Duodenal mucosa (tissue), 2 donors: Measurements from ENCODE around the gene GNPDA1.
A peak's percentile ranks its signal among the peaks of the same experiment; 100 is the strongest.

Source experiments
- H3K27ac ChIP-seq: one replicate; pipeline ENCODE4 v1.7.0; 2013; ENCODE audit warnings: low read depth, low read length
- H3K27me3 ChIP-seq, 2 donors: one replicate each; pipeline ENCODE4 v1.7.0; 2013; ENCODE audit warnings: low read length in 2 of 2, control low read depth in 1 of 2; ENCODE audit not compliant: insufficient read depth in 2 of 2, control insufficient read depth in 1 of 2
- H3K36me3 ChIP-seq, 2 donors: one replicate each; pipeline ENCODE4 v1.7.0; 2013; ENCODE audit warnings: low read length in 2 of 2, control low read depth in 1 of 2; ENCODE audit not compliant: insufficient read depth in 2 of 2, control insufficient read depth in 1 of 2
- H3K4me1 ChIP-seq, 2 donors: one replicate each; pipeline ENCODE4 v1.7.0; 2013; ENCODE audit warnings: low read length in 2 of 2, control low read depth in 1 of 2; ENCODE audit not compliant: insufficient read depth in 2 of 2, control insufficient read depth in 1 of 2
- H3K4me3 ChIP-seq, 2 donors: one replicate each; pipeline ENCODE4 v1.7.0; 2013; ENCODE audit warnings: low read length in 2 of 2, low read depth in 1 of 2
- H3K9ac ChIP-seq, 2 donors: one replicate each; pipeline ENCODE4 v1.7.0; 2013; ENCODE audit warnings: low read length in 2 of 2, low read depth in 1 of 2
- H3K9me3 ChIP-seq, 2 donors: one replicate each; pipeline ENCODE4 v1.7.0; 2013; ENCODE audit warnings: low read length in 2 of 2, control low read depth in 1 of 2; ENCODE audit not compliant: control insufficient read depth in 1 of 2

The GNPDA1 gene

GRCh38 chr5:142023836-142024235, 11.0 kb upstream of the GNPDA1 start:
- Histone ChIP-seq H3K4me3 (no peak overlapping the region), H3K9ac (no peak overlapping the region), H3K27me3 (no peaks in the 10 kb centered on the region), H3K9me3 (peaks cover 0 to 4% of the 10 kb centered on the region in 2 donors), H3K27ac (no peak overlapping the region), H3K4me1 (peaks cover 5 to 6% of the 10 kb centered on the region in 2 donors), H3K36me3 (no peaks in the 10 kb centered on the region)

GRCh38 chr5:142020122-142020659, 7.4 kb upstream of the GNPDA1 start:
- H3K36me3 ChIP-seq: no peaks in the 10 kb centered on the region
- peaks cover 2 to 5% of the 10 kb centered on the region in 2 donors for H3K4me1 ChIP-seq
- H3K9me3 ChIP-seq: peaks cover 0 to 4% of the 10 kb centered on the region in 2 donors
- H3K9ac ChIP-seq: no peak overlapping the region
- H3K27me3 ChIP-seq: no peaks in the 10 kb centered on the region
- H3K27ac ChIP-seq: no peak overlapping the region
- H3K4me3 ChIP-seq: no peak overlapping the region

- no peaks in the 10 kb centered on the region for H3K36me3 ChIP-seq
- peaks cover 16 to 21% of the 10 kb centered on the region in 2 donors for H3K4me1 ChIP-seq
- H3K9me3 ChIP-seq: peaks cover 0 to 4% of the 10 kb centered on the region in 2 donors
- H3K27me3 ChIP-seq: no peaks in the 10 kb centered on the region
- H3K9ac ChIP-seq: no peak overlapping the region
- no peak overlapping the region for H3K4me3 ChIP-seq
- no peak overlapping the region for H3K27ac ChIP-seq
Measured at GRCh38 chr5:142017832-142018427, 5.1 kb upstream of the GNPDA1 start.

GRCh38 chr5:142016556-142016955, 3.7 kb upstream of the GNPDA1 start:
- Histone ChIP-seq H3K27me3 (no peaks in the 10 kb centered on the region), H3K4me3 (no peak overlapping the region), H3K36me3 (no peaks in the 10 kb centered on the region), H3K9ac (no peak overlapping the region), H3K4me1 (peaks cover 21 to 26% of the 10 kb centered on the region in 2 donors), H3K9me3 (peaks cover 0 to 4% of the 10 kb centered on the region in 2 donors), H3K27ac (no peak overlapping the region)

GRCh38 chr5:142015781-142016533, 3.1 kb upstream of the GNPDA1 start:
- H3K4me1 ChIP-seq: peaks cover 21 to 26% of the 10 kb centered on the region in 2 donors
- no peaks in the 10 kb centered on the region for H3K27me3 ChIP-seq
- H3K9me3 ChIP-seq: peaks cover 0 to 4% of the 10 kb centered on the region in 2 donors
- no peak overlapping the region for H3K27ac ChIP-seq
- H3K4me3 ChIP-seq: no peak overlapping the region
- H3K9ac ChIP-seq: no peak overlapping the region
- H3K36me3 ChIP-seq: no peaks in the 10 kb centered on the region

- Histone ChIP-seq H3K9me3 (no peaks in the 10 kb centered on the region), H3K4me3 (no peak overlapping the region), H3K27ac (no peak overlapping the region), H3K4me1 (peaks cover 21 to 26% of the 10 kb centered on the region in 2 donors), H3K36me3 (no peaks in the 10 kb centered on the region), H3K9ac (no peak overlapping the region), H3K27me3 (no peaks in the 10 kb centered on the region)
Measured at GRCh38 chr5:142014911-142015584, 2.2 kb upstream of the GNPDA1 start.

- H3K27ac ChIP-seq: no peak overlapping the region
Measured at GRCh38 chr5:142013734-142014521, 1.1 kb upstream of the GNPDA1 start.

GRCh38 chr5:142012186-142012785, 541 bp downstream of the GNPDA1 start:
- H3K27ac ChIP-seq: peak overlapping the region; percentile 11
- peak overlapping the region; percentile 89 to 93 for H3K9ac ChIP-seq
- H3K27me3 ChIP-seq: no peaks in the 10 kb centered on the region
- H3K36me3 ChIP-seq: peaks cover 0 to 11% of the 10 kb centered on the region in 2 donors
- peaks cover 21 to 26% of the 10 kb centered on the region in 2 donors for H3K4me1 ChIP-seq
- no peaks in the 10 kb centered on the region for H3K9me3 ChIP-seq
- H3K4me3 ChIP-seq: peak overlapping the region; percentile 90 to 93

More at GRCh38 chr5:142013734-142014521, 1.1 kb upstream of the GNPDA1 start:
- H3K4me3 ChIP-seq: peak overlapping the region in 1 of 2 donors; percentile 93
- peaks cover 21 to 26% of the 10 kb centered on the region in 2 donors for H3K4me1 ChIP-seq
- H3K27me3 ChIP-seq: no peaks in the 10 kb centered on the region
- peak overlapping the region in 1 of 2 donors; percentile 16 for H3K9ac ChIP-seq
- H3K36me3 ChIP-seq: peaks cover 0 to 3% of the 10 kb centered on the region in 2 donors
- no peaks in the 10 kb centered on the region for H3K9me3 ChIP-seq

- no peak overlapping the region for H3K27ac ChIP-seq
- peak overlapping the region; percentile 90 to 93 for H3K4me3 ChIP-seq
- peaks cover 0 to 11% of the 10 kb centered on the region in 2 donors for H3K36me3 ChIP-seq
- H3K27me3 ChIP-seq: no peaks in the 10 kb centered on the region
- no peak overlapping the region for H3K9ac ChIP-seq
- H3K4me1 ChIP-seq: peaks cover 21 to 26% of the 10 kb centered on the region in 2 donors
- no peaks in the 10 kb centered on the region for H3K9me3 ChIP-seq
Measured at GRCh38 chr5:142011572-142012185, 1.1 kb downstream of the GNPDA1 start.
